ENCODE measurements around the gene GHR.

Gene GHR

GRCh38 chr5:42604171-42604711, 181.0 kb downstream of the GHR start:
- DNase-seq = no peak

GRCh38 chr5:42605490-42605889, 182.3 kb downstream of the GHR start:
- DNase-seq = no peak

GRCh38 chr5:42606464-42606869, 183.2 kb downstream of the GHR start:
- DNase-seq = no peak

- DNase-seq = no peak
Observed at GRCh38 chr5:42611437-42611836, 188.2 kb downstream of the GHR start.

- DNase-seq = no peak
Observed at GRCh38 chr5:42612750-42613366, 189.6 kb downstream of the GHR start.

- no peak for DNase-seq
Observed at GRCh38 chr5:42614509-42614908, 191.3 kb downstream of the GHR start.

GRCh38 chr5:42620579-42621216, 197.5 kb downstream of the GHR start:
- DNase-seq = no peak

- peak; percentile 15 for DNase-seq
Observed at GRCh38 chr5:42621242-42621641, 198.0 kb downstream of the GHR start.

- peak; percentile 8 for DNase-seq
Observed at GRCh38 chr5:42621662-42622061, 198.4 kb downstream of the GHR start.

GRCh38 chr5:42624912-42625311, 201.7 kb downstream of the GHR start:
- DNase-seq = no peak

GRCh38 chr5:42626462-42626861, 203.2 kb downstream of the GHR start:
- DNase-seq = no peak

GRCh38 chr5:42628821-42629220, 205.6 kb downstream of the GHR start:
- DNase-seq = no peak

- no peak for DNase-seq
Observed at GRCh38 chr5:42629284-42629683, 206.0 kb downstream of the GHR start.

GRCh38 chr5:42631241-42631640, 208.0 kb downstream of the GHR start:
- DNase-seq = no peak

- no peak for DNase-seq
Observed at GRCh38 chr5:42632354-42632900, 209.2 kb downstream of the GHR start.

GRCh38 chr5:42634575-42634974, 211.3 kb downstream of the GHR start:
- no peak for DNase-seq

- DNase-seq = no peak
Observed at GRCh38 chr5:42636425-42636824, 213.2 kb downstream of the GHR start.

- no peak for DNase-seq
Observed at GRCh38 chr5:42636946-42637345, 213.7 kb downstream of the GHR start.

GRCh38 chr5:42638972-42639371, 215.7 kb downstream of the GHR start:
- no peak for DNase-seq

GRCh38 chr5:42640835-42641234, 217.6 kb downstream of the GHR start:
- DNase-seq = no peak

- DNase-seq = no peak
Observed at GRCh38 chr5:42641336-42642005, 218.2 kb downstream of the GHR start.

- DNase-seq = no peak
Observed at GRCh38 chr5:42642006-42642405, 218.8 kb downstream of the GHR start.

- DNase-seq = no peak
Observed at GRCh38 chr5:42643360-42643759, 220.1 kb downstream of the GHR start.
